Stomach (tissue), 4 donors: ENCODE data around the gene SNRNP70.

Experiments
- POLR2A ChIP-seq, 4 donors: fragments of 450-650 bp; IDR thresholded peaks; one replicate each; pipeline ENCODE4 v1.6.1; 2016; ENCODE audit warnings: antibody characterized with exemption in 4 of 4, control low read depth in 2 of 4, mild to moderate bottlenecking in 1 of 4, moderate library complexity in 1 of 4
- POLR2AphosphoS5 ChIP-seq, 3 donors: sonication (generic); formaldehyde crosslinking; IDR thresholded peaks; one replicate each; pipeline ENCODE4 v1.6.1; 2016; ENCODE audit warnings: antibody characterized with exemption in 3 of 3
- TF ChIP-seq, protein P1 (sequence below), 7 experiments: fragments of 450-650 bp in 4 of 7; fragments of 200-600 bp in 3 of 7; sonication (generic) in 3 of 7; IDR thresholded peaks; one replicate each; pipeline ENCODE4 v1.5.1; 2016 to 2019; ENCODE audit warnings: antibody characterized with exemption in 7 of 7, control low read depth in 2 of 7, mild to moderate bottlenecking in 1 of 7

DNA sequence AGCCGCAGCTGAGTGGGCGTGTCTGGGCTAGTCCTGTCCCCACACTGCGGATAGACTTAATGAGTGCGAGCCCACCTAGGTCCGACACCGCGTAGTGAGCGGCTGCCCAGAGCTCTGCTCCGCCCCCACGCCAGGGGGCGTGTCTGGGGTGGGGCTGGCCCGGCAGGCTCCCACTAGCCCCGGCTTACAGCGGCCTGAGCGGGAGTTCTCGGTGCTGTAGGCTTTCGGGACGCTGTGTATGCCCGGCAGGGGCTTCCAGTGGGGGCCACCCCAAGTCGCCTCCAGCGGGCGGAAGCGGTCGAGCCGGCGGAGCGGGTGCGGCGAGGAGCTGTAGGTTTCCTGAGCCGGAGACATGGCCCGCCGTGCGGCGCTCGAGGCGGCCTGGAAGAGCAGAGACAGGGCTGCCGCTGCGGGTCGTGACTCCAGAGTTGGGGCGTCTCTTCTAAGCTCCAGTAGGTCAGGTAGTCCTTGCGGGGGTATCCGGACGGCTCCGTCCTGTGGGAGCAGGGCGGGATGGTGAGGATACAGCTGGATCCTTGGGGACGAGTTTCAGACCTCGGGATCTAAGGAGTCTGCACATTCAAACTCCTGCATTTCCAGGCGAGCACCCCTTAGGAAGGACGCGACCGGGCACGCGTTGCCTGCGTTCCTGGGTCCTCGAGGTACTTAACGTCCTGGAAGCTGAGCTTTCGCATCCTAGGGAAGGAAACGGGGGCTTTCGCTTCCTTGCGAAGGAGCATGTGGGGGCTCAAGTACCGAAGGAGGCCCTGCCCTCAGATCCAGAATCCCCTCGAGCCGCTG, 28.9 kb upstream of the SNRNP70 start:
- TF ChIP-seq, protein P1, sequence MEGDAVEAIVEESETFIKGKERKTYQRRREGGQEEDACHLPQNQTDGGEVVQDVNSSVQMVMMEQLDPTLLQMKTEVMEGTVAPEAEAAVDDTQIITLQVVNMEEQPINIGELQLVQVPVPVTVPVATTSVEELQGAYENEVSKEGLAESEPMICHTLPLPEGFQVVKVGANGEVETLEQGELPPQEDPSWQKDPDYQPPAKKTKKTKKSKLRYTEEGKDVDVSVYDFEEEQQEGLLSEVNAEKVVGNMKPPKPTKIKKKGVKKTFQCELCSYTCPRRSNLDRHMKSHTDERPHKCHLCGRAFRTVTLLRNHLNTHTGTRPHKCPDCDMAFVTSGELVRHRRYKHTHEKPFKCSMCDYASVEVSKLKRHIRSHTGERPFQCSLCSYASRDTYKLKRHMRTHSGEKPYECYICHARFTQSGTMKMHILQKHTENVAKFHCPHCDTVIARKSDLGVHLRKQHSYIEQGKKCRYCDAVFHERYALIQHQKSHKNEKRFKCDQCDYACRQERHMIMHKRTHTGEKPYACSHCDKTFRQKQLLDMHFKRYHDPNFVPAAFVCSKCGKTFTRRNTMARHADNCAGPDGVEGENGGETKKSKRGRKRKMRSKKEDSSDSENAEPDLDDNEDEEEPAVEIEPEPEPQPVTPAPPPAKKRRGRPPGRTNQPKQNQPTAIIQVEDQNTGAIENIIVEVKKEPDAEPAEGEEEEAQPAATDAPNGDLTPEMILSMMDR (IDR thresholded peaks at IDR 0.05), result peak in 4 of 7 experiments; percentile 15 to 46 (median 45)
- TF ChIP-seq POLR2A (IDR thresholded peaks at IDR 0.05) (no peak), POLR2AphosphoS5 (IDR thresholded peaks at IDR 0.05) (no peak)
